Measurements from ENCODE around the gene MYBPC2. TPM values are rescaled to one million over a fixed set of nuclear protein-coding genes. Genes with fewer than 3 reads are reported as not detected.

MYBPC2 gene
- total and polyA plus RNA-seq, 2 donors (not counting 3 experiments of a cell fraction or from before 2014, with no cell fraction given): 0.03 TPM; not detected in 1

- Histone ChIP-seq H3K27me3 (ENCODE audit: control insufficient read depth in 2 of 2, insufficient read depth in 2 of 2, low read length in 2 of 2) (no peaks in the 10 kb centered on the region), H3K9me1 (replicated peaks; ENCODE audit: control insufficient read depth, extremely low read depth, insufficient read depth, low read length) (no peaks in the 10 kb centered on the region), H3K79me2 (ENCODE audit: control insufficient read depth, insufficient read depth, low read length) (peaks cover 2% of the 10 kb centered on the region), H3K9ac (replicated peaks; ENCODE audit: extremely low read depth, insufficient read depth, low read length) (no peak overlapping the region), H2AFZ (ENCODE audit: low read depth, low read length) (no peak overlapping the region), H3K4me2 (ENCODE audit: insufficient read depth, low read length) (no peak overlapping the region), H3K4me1 (ENCODE audit: control insufficient read depth, extremely low read depth, insufficient read depth, low read length) (no peaks in the 10 kb centered on the region), H4K20me1 (replicated peaks; ENCODE audit: control insufficient read depth, extremely low read depth, insufficient read depth, low read length) (no peaks in the 10 kb centered on the region), H3K9me3 (replicated peaks; ENCODE audit: control insufficient read depth, insufficient read depth, low read length) (no peaks in the 10 kb centered on the region), H3K4me3 (replicated peaks in 1 of 3; ENCODE audit: insufficient read depth in 1 of 3, low read depth in 1 of 3, low read length in 3 of 3) (no peak overlapping the region), H3K27ac (ENCODE audit: insufficient read depth, low read depth, low read length) (no peak overlapping the region), H3K36me3 (ENCODE audit: control insufficient read depth in 2 of 2, extremely low read depth in 1 of 2, insufficient read depth in 2 of 2, low read length in 2 of 2) (peaks cover 0 to 2% of the 10 kb centered on the region in 2 experiments)
- dilution Hi-C loops (cut with MboI; ENCODE audit: extremely low pct_ligation_motif_present, low sequenced_read_pairs) (no loop called here), intact Hi-C loops (cut with micrococcal nuclease) (loop anchor here (1.0 kb wide), 1 partner anchor 34 kb away; no protein-coding TSS in a partner anchor)
- FAIRE-seq: no peak
- POLR2A ChIA-PET: no interaction called here
- BruUV-seq (replicated peaks): TSS peak; percentile 42
- CTCF ChIA-PET: interaction anchor here (1.1 kb wide), 1 partner anchor 13 kb away, joined by 5 read pairs; no protein-coding TSS in a partner anchor
- TF ChIP-seq FOS (IDR thresholded peaks at IDR 0.05; ENCODE audit: borderline replicate concordance, insufficient read depth, low read length): no peak
- no peak for TF ChIP-seq POLR2AphosphoS5 (IDR thresholded peaks at IDR 0.05; ENCODE audit: insufficient read depth, low read depth, low read length)
- no peak for TF ChIP-seq MYC (IDR thresholded peaks at IDR 0.05; ENCODE audit: low read depth, low read length)
- no peak for DNase-seq (ENCODE audit: low read depth, low spot score)
Observed at GRCh38 chr19:50401605-50402450, 30.9 kb upstream of the MYBPC2 start.

GRCh38 chr19:50402544-50403301, 30.0 kb upstream of the MYBPC2 start:
- H3K9ac ChIP-seq (replicated peaks; ENCODE audit: extremely low read depth, insufficient read depth, low read length): no peak overlapping the region
- CTCF ChIA-PET: interaction anchor here (1.1 kb wide), 1 partner anchor 13 kb away, joined by 5 read pairs; no protein-coding TSS in a partner anchor
- DNase-seq (ENCODE audit: low read depth, low spot score): no peak

More at GRCh38 chr19:50402544-50403301, 30.0 kb upstream of the MYBPC2 start:
- no TSS peak for BruUV-seq (replicated peaks)
- H3K27me3 ChIP-seq (ENCODE audit: control insufficient read depth in 2 of 2, insufficient read depth in 2 of 2, low read length in 2 of 2): no peaks in the 10 kb centered on the region
- H3K27ac ChIP-seq (ENCODE audit: insufficient read depth, low read depth, low read length): no peak overlapping the region
- TF ChIP-seq POLR2A (IDR thresholded peaks at IDR 0.05; ENCODE audit: low read depth, low read length): no peak
- TF ChIP-seq FOS (IDR thresholded peaks at IDR 0.05; ENCODE audit: borderline replicate concordance, insufficient read depth, low read length): no peak
- TF ChIP-seq EZH2 (IDR thresholded peaks at IDR 0.05; ENCODE audit: borderline replicate concordance, low read depth, low read length, severe bottlenecking): no peak
- TF ChIP-seq MYC (IDR thresholded peaks at IDR 0.05; ENCODE audit: low read depth, low read length): no peak
- no peak for TF ChIP-seq GATA2 (IDR thresholded peaks at IDR 0.05; ENCODE audit: insufficient read depth, insufficient read length, low read depth, low read length)
- no peak for TF ChIP-seq MAX (IDR thresholded peaks at IDR 0.05; ENCODE audit: insufficient read depth, insufficient read length)
- no peak for TF ChIP-seq JUN (IDR thresholded peaks at IDR 0.05; ENCODE audit: borderline replicate concordance, insufficient read depth, insufficient read length, low read depth)
- TF ChIP-seq POLR2AphosphoS5 (IDR thresholded peaks at IDR 0.05; ENCODE audit: insufficient read depth, low read depth, low read length): no peak
- no peak for TF ChIP-seq CTCF (IDR thresholded peaks at IDR 0.05; ENCODE audit: extremely low read depth in 1 of 2, insufficient read depth in 1 of 2, low read depth in 1 of 2, low read length in 2 of 2)
- peaks cover 0 to 2% of the 10 kb centered on the region in 2 experiments for H3K36me3 ChIP-seq (ENCODE audit: control insufficient read depth in 2 of 2, extremely low read depth in 1 of 2, insufficient read depth in 2 of 2, low read length in 2 of 2)
- no peak overlapping the region for H3K4me2 ChIP-seq (ENCODE audit: insufficient read depth, low read length)
- no peak overlapping the region for H2AFZ ChIP-seq (ENCODE audit: low read depth, low read length)
- dilution Hi-C loops (cut with MboI; ENCODE audit: extremely low pct_ligation_motif_present, low sequenced_read_pairs): no loop called here
- H3K9me3 ChIP-seq (replicated peaks; ENCODE audit: control insufficient read depth, insufficient read depth, low read length): no peaks in the 10 kb centered on the region
- H3K9me1 ChIP-seq (replicated peaks; ENCODE audit: control insufficient read depth, extremely low read depth, insufficient read depth, low read length): no peaks in the 10 kb centered on the region
- intact Hi-C loops (cut with micrococcal nuclease): no loop called here
- no peaks in the 10 kb centered on the region for H3K4me1 ChIP-seq (ENCODE audit: control insufficient read depth, extremely low read depth, insufficient read depth, low read length)
- H3K4me3 ChIP-seq (replicated peaks in 1 of 3; ENCODE audit: insufficient read depth in 1 of 3, low read depth in 1 of 3, low read length in 3 of 3): no peak overlapping the region
- peaks cover 2% of the 10 kb centered on the region for H3K79me2 ChIP-seq (ENCODE audit: control insufficient read depth, insufficient read depth, low read length)
- POLR2A ChIA-PET: no interaction called here
- no peak for FAIRE-seq
- H4K20me1 ChIP-seq (replicated peaks; ENCODE audit: control insufficient read depth, extremely low read depth, insufficient read depth, low read length): no peaks in the 10 kb centered on the region
